HG03159 (cell line): ENCODE measurements around the gene PTPA.

Experiments used
- ATAC-seq: cut with Tn5 transposase; IDR thresholded peaks from one replicate; pipeline ENCODE4 v1.9.1; 2021; ENCODE audit warnings: mild to moderate bottlenecking, moderate library complexity; ENCODE audit not compliant: unreplicated experiment

PTPA gene

DNA sequence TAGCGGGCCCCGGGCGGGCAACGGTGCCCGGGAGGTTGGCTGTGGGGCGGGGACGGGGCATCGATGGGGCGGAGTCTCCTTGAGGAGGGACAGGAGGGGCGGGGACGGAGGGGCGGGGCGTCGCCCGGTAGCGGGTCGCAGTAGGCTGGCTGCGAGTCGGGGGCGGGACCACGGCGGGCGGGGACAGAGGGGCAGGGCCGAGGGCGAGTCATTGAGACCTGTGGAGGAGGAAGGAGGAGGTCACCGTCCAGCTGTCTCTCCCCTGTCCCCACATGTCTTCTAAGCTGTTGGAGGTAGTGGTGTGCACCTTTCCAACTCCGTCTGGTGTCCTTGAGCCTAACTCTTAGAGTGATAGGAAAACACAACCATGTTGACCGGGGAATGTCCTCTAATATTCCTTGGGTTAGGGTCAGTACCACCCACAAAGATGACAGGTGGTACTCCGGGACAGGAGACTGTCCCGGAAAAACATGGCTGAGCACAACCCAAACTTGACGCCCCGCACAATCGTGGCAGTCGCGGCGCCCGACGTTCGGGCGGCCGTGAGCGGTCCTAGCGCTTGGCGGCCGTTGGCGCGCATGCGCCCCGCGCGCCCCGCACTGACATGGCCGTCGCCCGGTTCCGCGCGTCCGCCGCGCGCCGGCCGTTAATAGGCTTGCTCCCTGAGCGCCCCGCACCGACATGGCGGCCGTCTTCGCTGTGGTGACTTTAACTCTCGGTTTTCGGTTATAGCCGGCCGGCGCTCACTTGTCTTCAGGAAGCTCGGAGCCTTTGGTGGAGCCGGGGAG, at the start of gene PTPA, which contains the start of gene CRAT:
Gene PTPA (plus strand): TSS at position 676 of the 788 bp plus-strand sequence. CDS start 186 bp downstream, outside the sequence.
Gene CRAT (minus strand): TSS at position 54 of the 788 bp plus-strand sequence. CDS start 284 bp downstream, outside the sequence.
- peak; percentile 77 for ATAC-seq

- ATAC-seq: no peak
These were observed 48.2 kb upstream of the PTPA start for GRCh38 chr9:129063061-129063460.

DNA sequence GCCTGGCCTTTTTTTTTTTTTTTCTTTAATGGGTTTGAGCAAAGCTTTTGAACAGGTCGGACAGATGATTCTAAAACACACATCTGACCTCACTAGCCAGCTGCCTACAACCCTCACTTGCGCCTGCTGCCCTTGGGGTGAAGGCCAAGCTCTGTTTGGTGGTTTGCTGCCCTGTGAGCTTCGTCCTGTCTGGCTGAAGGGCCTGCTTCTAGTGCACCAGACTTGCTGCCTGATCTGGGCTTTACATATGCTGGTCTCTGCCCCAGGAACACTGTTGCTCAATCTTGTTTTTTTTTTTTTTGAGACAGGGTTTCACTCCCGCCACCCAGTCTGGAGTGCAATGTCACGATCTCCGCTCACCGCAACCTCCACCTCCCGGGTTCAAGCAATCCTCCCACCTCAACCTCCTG, 46.7 kb upstream of the PTPA start:
- no peak for ATAC-seq

GRCh38 chr9:129068110-129068509, 43.1 kb upstream of the PTPA start:
- no peak for ATAC-seq

GRCh38 chr9:129068990-129069861, 42.0 kb upstream of the PTPA start:
- ATAC-seq: peak; percentile 82

DNA sequence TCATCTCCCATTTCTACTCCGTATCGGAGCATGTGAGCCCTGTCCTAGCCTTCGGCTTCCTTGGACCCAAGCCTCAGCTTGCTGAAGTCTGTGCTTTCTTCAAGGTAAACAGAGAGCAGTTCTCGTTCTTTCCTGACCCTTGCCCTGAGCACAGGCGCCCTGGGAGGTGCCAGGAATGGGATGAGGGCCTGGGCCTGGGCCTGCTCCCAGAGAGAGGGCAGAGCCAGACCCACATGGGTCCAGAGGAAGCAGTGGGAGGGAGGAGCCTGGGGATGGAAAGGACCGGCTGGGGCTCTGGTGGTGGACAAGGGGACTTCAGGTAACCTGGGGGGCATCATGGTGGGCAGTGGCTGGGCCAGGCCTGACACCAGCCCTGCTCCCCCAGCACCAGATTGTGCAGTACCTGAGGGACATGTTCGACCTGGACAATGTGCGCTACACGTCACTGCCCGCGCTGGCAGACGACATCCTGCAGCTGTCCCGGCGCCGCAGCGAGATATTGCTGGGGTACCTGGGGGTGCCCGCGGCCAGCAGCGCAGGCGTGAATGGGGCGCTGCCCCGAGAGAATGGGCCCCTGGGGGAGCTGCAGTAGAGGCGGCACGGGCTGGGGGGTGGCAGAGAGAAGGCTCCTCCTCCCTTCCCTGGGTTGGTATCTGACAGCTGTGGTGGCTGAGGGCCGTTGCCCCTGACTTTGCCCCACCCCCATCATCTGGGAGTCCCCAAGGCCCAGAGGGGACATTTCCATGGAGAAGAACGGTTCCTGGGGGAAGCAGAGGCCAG, 41.2 kb upstream of the PTPA start:
- ATAC-seq: no peak

GRCh38 chr9:129070696-129071525, 40.3 kb upstream of the PTPA start:
- no peak for ATAC-seq

GRCh38 chr9:129071526-129072126, 39.6 kb upstream of the PTPA start:
- ATAC-seq: no peak

DNA sequence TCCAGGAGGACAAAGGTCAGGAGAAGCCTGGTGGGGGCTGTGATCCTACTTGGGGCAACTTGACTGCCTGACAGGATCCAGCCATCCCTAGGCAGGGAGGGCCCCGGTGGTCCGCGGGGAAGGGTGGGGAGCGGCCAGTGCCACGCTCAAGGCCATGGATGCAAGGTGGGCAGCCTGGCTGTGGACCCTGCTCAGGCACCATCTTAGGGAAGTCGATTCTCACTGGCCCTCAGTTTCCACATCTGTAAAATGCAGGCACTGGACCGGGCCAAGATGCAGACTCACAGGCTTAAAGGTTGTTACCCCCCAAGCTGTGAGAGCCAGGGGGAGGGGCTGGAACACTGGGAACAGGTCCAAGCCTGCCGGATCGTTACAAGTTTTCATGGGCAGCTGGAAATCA, 39.0 kb upstream of the PTPA start:
- ATAC-seq: no peak

DNA sequence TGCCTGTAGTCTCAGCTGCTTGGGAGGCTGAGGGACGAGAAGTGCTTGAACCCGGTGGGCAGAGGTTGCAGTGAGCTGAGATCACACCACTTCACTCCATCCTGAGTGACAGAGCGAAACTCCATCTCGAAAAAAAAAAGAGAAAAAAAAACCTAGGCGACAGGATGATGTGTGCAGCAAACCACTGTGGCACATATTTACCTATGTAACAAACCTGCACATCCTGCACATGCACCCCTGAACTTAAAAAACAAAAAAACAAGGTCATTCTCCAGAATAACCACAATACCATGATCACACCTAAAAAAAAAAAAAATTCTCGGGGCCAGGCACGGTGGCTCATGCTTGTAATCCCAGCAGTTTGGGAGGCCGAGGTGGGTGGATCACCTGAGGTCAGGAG, 37.8 kb upstream of the PTPA start:
- ATAC-seq: no peak

DNA sequence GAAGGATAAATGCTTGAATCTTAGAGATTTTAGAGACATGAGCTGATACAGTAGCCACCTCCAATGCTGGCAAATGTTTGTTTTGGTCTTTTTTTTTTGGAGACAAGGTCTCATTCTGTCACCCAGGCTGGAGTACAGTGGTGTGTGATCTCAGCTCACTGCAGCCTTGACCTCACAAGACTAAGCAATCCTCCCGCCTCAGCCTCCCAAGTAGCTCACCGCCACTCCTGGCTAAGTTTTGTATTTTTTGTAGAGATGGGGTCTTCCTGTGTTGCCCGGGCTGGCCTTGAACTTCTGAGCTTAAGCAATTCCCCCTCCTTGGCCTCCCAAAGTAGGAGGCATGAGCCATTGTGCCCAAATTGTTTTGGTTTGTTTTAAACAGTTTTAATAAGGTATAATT, 37.1 kb upstream of the PTPA start:
- no peak for ATAC-seq

DNA sequence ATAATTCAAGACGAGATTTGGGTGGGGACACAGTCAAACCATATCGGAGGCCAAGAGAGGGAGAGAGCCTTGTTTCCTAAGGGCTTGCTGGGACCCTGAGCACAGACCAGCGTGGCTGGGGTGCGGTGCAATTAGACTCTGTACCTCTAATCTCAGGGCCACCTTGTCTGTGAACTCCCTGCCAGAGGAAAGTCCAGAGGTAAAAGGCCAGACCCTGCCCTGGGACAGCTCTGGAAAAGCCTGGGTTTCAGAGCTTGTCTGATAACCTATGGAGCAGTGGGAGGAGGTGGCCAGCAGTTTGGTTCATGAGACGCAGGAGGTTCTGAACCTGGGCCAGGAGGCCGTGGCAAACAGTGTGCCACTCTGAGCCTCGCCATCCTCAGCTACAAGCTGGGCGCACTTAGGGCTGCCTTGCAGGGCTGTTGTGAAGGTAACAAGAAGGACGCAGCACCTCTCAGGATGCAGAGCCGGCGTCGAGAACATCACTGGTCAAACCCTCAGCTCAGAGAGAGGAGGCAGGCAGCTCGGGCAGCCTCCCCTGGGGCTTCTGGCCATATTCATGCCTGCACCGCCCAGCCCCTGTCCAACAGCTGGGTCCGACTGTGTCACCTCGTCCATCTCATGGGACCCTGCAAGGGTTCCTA, 35.1 kb upstream of the PTPA start:
- no peak for ATAC-seq

DNA sequence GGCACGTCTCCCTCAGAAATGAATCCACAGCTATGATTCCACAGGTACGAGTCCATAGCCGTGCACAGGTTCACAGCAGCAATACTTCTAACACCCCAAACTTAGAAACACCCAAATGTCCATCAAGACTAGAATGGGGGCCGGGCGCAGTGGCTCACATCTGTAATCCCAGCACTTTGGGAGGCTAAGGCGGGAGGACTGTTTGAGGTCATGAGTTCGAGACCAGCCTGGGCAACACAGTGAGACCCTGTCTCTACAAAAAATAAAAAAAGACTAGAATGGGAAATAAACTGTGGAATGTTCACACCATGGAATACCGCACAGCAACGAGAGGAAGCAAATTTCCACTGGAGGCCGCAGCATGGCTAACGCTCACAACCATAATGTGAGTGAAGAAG, 34.6 kb upstream of the PTPA start:
- no peak for ATAC-seq

GRCh38 chr9:129077236-129077635, 34.0 kb upstream of the PTPA start:
- ATAC-seq: no peak

GRCh38 chr9:129078691-129079503, 32.3 kb upstream of the PTPA start:
- ATAC-seq: no peak

- no peak for ATAC-seq
These were observed 31.4 kb upstream of the PTPA start for GRCh38 chr9:129079829-129080228.

GRCh38 chr9:129080298-129080600, 31.0 kb upstream of the PTPA start:
- ATAC-seq: no peak

GRCh38 chr9:129080601-129081387, 30.4 kb upstream of the PTPA start, which contains the start of gene DOLPP1:
TSS of gene DOLPP1 (plus strand) at chr9:129081111. CDS start at chr9:129081132, 21 bp downstream.
- ATAC-seq: peak; percentile 94
